Thoracic aorta (tissue), 2 donors: Measurements from ENCODE around the gene DEGS2. TPM values are rescaled to one million over a fixed set of nuclear protein-coding genes. Genes with fewer than 3 reads are reported as not detected.

Experiments used
- ATAC-seq: fragments of 150-250 bp; one replicate; pipeline ENCODE4 v1.8.0; 2017; ENCODE audit warnings: low read depth; ENCODE audit not compliant: insufficient number of reproducible peaks, low FRiP score
- DNase-seq: peaks from one replicate; pipeline ENCODE4 v3.0.0-alpha.2; 2020; ENCODE audit warnings: low spot score
- H3K27ac ChIP-seq, 2 donors: fragments of 200-600 bp; sonication (generic); 1 replicate in 1 of 2; 2 replicates in 1 of 2; pipeline ENCODE4 v1.5.1; 2016; ENCODE audit warnings: mild to moderate bottlenecking in 2 of 2, moderate library complexity in 2 of 2
- H3K27me3 ChIP-seq: fragments of 200-600 bp; sonication (generic); replicated peaks from 2 replicates; pipeline ENCODE4 v1.6.0; 2016; ENCODE audit warnings: mild to moderate bottlenecking; ENCODE audit not compliant: insufficient read depth
- H3K36me3 ChIP-seq: fragments of 200-600 bp; sonication (generic); one replicate; pipeline ENCODE4 v1.5.1; 2016
- H3K4me1 ChIP-seq, 2 donors: fragments of 200-600 bp; sonication (generic); 1 replicate in 1 of 2; 2 replicates in 1 of 2; pipeline versions ENCODE4 v1.5.1 to v1.6.0; 2016; ENCODE audit warnings: low read depth in 2 of 2, mild to moderate bottlenecking in 1 of 2; ENCODE audit not compliant: control insufficient read depth in 1 of 2
- H3K4me3 ChIP-seq: fragments of 200-600 bp; sonication (generic); 2 replicates; pipeline ENCODE4 v1.5.1; 2016; ENCODE audit warnings: mild to moderate bottlenecking
- H3K9me3 ChIP-seq: fragments of 200-600 bp; sonication (generic); 2 replicates; pipeline ENCODE4 v1.5.1; 2016
- total RNA-seq, 2 donors: library from RNA; depleted of rRNA; stranded (reverse); fragments of >200 nt; gene quantifications; one replicate each; pipeline versions ENCODE4 v1.1.0 to v1.2.3, GENCODE V29; 2016
- TF ChIP-seq, protein P1 (sequence below): fragments of 200-600 bp; sonication (generic); IDR thresholded peaks from one replicate; pipeline ENCODE4 v1.5.1; 2019; ENCODE audit warnings: antibody characterized with exemption

The DEGS2 gene
- total RNA-seq, 2 donors from 2014 or later: 0.28 TPM; not detected in 1

DNA sequence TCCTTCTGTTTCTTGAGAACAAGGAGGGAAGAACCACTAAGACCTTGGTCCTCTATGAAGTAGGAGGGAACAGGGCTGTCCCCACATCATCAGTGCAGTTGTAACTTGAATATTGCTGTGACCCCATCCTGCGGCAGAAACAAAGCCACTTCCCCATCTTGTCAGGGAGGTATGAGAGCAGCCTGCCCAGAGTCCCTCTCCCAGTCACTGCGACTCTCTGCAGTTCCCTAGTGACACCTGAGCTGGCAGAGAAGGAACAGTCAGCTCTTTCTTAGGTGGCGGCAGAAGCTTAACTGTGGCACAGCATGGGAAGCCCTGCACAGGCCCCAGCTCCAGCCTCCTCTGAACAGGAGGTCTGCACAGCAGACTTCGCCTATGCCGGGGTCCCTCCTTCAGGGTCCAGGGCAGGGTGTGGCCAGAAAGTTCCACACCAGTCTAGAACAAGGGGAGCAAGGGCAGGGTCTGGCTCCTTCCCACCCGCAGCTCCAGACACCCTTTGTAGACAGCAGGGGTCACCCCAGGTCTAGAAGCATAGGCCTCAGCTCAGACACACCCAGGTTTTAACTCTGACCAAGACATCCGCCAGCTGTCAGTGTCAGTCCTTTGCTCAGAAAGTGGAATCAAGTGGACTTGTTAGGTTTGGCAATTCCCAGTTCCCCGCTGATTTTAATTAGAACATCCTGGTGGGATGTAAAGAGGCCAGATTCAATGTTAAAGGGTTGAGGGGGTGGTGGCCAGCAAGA is 36.8 kb downstream of the DEGS2 start:
- ATAC-seq: no peak
- no peak for DNase-seq

GRCh38 chr14:100121643-100122480 is 37.6 kb downstream of the DEGS2 start:
- no peaks in the 10 kb centered on the region for H3K9me3 ChIP-seq
- H3K27me3 ChIP-seq: no peaks in the 10 kb centered on the region
- no peaks in the 10 kb centered on the region for H3K36me3 ChIP-seq
- H3K4me3 ChIP-seq: no peak overlapping the region
- ATAC-seq (no peak), DNase-seq (no peak)
- TF ChIP-seq, protein P1, sequence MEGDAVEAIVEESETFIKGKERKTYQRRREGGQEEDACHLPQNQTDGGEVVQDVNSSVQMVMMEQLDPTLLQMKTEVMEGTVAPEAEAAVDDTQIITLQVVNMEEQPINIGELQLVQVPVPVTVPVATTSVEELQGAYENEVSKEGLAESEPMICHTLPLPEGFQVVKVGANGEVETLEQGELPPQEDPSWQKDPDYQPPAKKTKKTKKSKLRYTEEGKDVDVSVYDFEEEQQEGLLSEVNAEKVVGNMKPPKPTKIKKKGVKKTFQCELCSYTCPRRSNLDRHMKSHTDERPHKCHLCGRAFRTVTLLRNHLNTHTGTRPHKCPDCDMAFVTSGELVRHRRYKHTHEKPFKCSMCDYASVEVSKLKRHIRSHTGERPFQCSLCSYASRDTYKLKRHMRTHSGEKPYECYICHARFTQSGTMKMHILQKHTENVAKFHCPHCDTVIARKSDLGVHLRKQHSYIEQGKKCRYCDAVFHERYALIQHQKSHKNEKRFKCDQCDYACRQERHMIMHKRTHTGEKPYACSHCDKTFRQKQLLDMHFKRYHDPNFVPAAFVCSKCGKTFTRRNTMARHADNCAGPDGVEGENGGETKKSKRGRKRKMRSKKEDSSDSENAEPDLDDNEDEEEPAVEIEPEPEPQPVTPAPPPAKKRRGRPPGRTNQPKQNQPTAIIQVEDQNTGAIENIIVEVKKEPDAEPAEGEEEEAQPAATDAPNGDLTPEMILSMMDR: no peak
- H3K4me1 ChIP-seq: no peaks in the 10 kb centered on the region
- H3K27ac ChIP-seq: no peak overlapping the region

More for the DNA sequence above, 36.8 kb downstream of the DEGS2 start:
- no peaks in the 10 kb centered on the region for H3K4me1 ChIP-seq
- no peak overlapping the region for H3K27ac ChIP-seq
- no peaks in the 10 kb centered on the region for H3K9me3 ChIP-seq
- TF ChIP-seq, protein P1: no peak
- H3K27me3 ChIP-seq: no peaks in the 10 kb centered on the region
- no peak overlapping the region for H3K4me3 ChIP-seq
- no peaks in the 10 kb centered on the region for H3K36me3 ChIP-seq

DNA sequence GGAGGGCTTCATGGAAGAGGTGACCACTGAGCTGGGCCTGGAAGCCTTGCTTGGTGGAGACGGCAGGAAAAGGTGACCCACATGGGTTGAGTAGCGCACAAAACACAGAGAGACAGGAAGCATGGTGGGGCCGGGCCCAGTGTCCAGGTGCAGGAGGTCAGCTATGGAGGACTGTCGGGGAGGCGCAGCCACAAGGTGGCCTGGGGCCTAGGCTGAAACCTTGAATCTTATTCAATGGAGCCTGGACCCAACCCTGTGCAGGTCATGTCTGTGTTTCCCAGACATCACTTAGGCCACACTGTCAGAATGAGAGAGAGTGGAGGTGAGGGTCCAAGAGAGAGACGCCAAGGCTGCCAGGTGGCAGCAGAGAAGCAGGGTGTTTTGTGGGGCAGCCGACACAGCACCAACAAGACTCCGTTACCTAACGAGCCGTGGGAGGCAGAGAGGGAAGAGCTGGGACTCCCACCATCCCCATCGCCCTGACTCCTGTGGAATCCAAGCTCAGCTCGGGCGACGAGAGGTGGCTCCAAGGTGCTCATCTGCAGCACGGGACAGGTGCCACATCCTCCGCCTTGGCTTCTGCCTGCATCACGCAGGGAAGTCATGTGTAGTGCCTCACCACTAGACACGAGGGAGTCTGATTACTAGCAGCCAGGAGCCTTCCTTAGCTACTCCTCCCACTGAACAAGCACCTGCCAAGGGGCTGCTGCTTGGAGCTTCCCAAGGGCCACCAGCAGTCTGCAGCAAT is 38.7 kb downstream of the DEGS2 start:
- Histone ChIP-seq H3K27ac (no peak overlapping the region), H3K27me3 (no peaks in the 10 kb centered on the region), H3K9me3 (no peaks in the 10 kb centered on the region), H3K4me1 (no peaks in the 10 kb centered on the region), H3K4me3 (no peak overlapping the region), H3K36me3 (no peaks in the 10 kb centered on the region)
- TF ChIP-seq, protein P1: no peak
- ATAC-seq (no peak), DNase-seq (no peak)

GRCh38 chr14:100119251-100119650 is 40.2 kb downstream of the DEGS2 start:
- no peak overlapping the region for H3K27ac ChIP-seq
- no peak for DNase-seq
- H3K27me3 ChIP-seq: no peaks in the 10 kb centered on the region
- no peak overlapping the region for H3K4me3 ChIP-seq
- no peaks in the 10 kb centered on the region for H3K9me3 ChIP-seq
- H3K36me3 ChIP-seq: no peaks in the 10 kb centered on the region
- TF ChIP-seq, protein P1: no peak
- H3K4me1 ChIP-seq: no peaks in the 10 kb centered on the region
- ATAC-seq: no peak
